Stimulated activated CD8-positive, alpha-beta memory T cell treated with anti-CD3 and anti-CD28 coated beads, Interleukin-12 subunit alpha, Interleukin-12 subunit beta, amount 100 ng/mL, for 24 hours (primary cell): ENCODE measurements around the gene TUBGCP2.

Experiments used
- DNase-seq: peaks from one replicate; pipeline ENCODE4 v3.0.0-alpha.2; 2020; ENCODE audit errors: extremely low read depth

Gene TUBGCP2, protein sequence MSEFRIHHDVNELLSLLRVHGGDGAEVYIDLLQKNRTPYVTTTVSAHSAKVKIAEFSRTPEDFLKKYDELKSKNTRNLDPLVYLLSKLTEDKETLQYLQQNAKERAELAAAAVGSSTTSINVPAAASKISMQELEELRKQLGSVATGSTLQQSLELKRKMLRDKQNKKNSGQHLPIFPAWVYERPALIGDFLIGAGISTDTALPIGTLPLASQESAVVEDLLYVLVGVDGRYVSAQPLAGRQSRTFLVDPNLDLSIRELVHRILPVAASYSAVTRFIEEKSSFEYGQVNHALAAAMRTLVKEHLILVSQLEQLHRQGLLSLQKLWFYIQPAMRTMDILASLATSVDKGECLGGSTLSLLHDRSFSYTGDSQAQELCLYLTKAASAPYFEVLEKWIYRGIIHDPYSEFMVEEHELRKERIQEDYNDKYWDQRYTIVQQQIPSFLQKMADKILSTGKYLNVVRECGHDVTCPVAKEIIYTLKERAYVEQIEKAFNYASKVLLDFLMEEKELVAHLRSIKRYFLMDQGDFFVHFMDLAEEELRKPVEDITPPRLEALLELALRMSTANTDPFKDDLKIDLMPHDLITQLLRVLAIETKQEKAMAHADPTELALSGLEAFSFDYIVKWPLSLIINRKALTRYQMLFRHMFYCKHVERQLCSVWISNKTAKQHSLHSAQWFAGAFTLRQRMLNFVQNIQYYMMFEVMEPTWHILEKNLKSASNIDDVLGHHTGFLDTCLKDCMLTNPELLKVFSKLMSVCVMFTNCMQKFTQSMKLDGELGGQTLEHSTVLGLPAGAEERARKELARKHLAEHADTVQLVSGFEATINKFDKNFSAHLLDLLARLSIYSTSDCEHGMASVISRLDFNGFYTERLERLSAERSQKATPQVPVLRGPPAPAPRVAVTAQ

DNA sequence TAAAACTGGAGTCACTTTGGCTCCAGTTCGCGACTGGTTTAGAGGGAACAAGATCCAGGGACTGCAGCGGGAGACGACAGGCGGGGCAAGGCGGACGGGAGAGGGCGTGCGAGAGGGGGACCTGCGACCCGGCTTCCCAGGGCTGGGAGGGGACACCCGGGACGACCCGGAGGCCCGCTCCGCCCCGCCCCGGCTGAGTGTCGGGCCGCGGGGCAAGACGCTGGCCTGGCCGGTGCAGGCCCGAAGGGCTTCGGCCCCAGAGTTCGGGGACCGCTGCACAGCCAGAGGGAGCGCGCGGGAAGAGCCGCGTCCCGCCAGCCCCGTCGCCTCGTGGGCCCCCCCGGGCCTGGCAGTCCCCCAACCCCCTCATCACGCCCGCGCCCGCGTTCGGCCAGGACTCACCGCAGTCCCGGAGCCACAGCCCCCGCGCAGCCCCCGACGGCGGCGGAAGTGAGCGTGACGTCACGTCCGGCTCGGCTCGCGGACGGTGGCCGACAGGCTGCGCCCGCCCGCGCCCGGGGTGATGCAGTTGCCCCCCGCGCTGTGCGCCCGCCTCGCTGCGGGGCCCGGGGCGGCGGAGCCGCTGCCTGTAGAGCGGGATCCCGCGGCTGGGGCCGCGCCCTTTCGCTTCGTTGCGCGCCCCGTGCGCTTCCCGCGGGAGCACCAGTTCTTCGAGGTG is at the start of gene TUBGCP2, which contains the start of gene ZNF511:
Gene TUBGCP2, minus strand, starts transcription at position 452 of the 679 bp plus-strand sequence. CDS start 5,931 bp downstream, outside the sequence.
Gene ZNF511, plus strand, starts transcription at position 494 of the 679 bp plus-strand sequence. Its CDS starts 30 bp downstream, at position 524.
- DNase-seq, result peak; percentile 70

DNA sequence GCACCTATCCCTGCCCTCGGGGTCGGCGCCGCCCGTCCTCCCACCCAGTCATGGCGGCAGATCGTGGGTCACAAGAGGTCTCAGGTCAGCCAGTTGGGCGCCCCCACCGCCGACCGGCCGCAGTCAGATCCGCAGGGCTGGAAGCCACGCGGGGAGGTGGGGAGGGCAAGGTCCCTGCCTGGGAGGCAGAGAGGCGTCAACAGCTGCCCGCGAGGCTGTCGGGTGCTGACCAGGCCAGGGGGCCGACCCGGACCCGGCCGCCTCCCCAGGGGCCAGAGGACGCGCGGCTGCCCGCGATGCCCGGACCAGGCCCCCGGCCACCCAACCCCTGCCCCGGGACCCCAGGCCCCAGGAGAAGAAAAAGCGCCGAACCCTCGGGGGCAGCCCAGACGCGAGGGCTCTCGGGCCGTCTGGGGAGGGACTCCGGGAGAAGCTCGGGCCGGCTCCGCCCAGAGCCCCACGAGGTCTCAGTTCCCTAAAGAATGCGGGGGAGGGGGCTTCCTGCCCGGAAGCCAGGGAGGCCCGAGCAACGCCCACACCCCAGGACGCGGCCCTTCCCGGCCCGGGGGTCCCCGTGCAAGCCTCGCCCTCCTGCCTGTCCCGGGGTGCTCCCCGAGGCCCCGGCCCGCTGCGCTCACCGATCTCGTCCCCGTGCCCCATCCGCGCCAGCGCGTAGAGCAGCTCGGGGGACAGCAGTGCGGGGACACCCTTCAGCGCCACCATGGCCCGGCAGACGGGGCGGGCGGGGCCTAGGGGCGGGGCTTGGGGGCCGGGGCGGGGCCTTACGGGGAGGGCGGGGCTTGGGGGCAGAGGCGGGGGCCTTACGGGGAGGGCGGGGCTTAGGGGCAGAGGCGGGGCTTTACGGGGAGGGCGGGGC is 48.9 kb upstream of the TUBGCP2 start, which contains the start of gene FUOM:
Gene FUOM, minus strand, starts transcription at position 735 of the 877 bp plus-strand sequence. Its CDS starts 12 bp downstream, at position 723.
- DNase-seq, result peak; percentile 40

DNA sequence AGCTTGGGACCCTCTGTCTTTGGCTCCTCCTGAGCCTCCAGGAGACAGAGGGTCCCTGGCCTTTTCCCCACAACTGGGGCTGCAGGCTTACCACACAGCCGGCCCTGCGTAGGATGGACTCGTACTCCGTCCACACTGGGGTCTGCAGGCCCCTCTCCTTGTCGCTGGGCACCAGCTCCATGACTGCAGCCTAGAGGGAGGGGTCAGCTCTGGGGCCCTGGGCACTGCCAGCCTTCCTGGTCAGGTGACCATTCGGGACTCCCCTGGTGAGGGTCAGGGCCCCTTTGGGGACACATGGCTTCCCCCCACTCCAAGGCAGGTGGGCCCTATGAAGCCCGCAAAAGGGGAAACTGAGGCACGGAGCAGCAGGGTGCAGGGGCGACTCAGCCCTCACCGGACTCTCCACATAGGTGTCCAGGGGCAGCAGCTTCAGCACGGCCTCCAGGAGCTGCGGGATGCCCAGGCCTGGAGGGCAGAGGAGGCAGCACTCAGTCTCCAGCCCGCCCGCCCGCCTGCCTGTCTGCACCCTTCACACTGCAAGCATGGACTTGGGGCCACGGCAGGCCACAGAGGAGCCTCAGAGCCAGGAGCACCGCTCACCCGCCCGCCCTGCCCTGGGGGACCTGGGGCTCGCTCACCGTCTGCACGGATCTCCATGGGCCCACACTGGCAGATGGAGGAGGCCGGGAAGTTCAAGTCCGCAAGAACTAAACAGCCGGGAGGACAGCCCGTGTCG is 48.0 kb upstream of the TUBGCP2 start:
- no peak for DNase-seq

DNA sequence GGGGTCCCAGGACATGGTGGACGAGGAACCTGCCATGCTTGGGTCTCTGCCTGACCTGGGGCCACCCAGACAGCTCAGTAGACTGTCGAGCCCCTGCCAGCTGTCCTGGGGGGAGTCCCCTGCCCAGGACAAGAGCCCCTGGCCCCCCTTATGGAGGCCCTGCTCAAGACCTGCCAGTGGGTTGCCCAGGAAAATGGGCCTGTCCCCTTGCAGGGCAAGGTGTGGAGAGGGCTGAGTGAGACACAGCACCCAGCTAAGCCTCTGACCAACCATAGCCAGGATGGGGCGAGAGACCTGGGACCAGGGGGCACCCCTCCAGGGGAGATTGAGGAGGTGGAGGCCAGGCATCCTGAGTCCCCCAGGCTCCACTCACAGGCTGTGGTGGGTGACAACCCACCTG is 47.3 kb upstream of the TUBGCP2 start:
- no peak for DNase-seq

DNA sequence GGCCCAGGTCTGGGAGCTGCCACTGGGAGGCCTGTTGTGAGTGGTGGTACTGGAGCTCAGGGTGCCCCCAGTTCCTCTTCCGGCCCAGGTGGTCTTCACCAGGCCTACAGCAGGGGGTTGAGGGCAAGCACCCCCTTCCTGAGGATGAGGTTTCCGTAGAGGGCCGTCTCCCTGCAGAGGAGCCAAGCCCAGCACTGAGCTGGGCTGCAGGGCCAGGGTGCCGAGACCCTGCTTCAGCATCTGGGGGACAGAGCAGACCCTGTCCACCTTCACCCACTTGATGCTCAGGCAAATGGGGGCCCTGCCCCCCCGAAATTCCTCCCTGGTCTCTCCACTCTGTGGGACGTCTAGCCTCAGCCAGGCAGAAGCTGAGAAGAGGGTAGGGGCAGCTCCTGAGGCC is 46.6 kb upstream of the TUBGCP2 start:
- no peak for DNase-seq

DNA sequence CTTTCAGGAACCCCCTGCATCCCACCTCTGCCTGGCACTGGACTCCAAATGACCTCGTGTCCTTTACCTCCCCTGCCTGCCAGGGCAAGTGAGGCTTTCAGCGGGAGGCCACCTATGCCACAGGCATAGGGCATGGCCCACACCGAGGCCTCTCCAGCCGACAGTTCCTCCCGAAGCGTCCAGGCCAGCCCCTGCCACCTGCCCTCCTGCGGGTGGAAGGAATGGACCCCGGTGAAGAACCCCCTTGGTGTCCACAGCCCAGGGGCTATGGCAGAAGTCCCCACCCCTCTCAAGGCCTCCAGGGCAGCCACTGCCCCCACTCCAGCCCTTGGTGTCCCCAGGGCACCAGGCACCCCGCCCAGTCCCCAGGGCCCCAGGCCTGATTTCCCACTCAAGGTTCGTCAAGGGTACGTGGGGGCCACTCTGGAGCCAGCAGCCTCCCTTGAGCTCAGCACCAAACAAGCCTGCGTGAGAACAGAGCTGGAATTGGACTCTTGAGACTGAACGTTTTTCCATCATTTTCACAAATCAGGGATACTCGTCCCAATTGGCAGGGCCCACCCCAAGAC is 46.1 kb upstream of the TUBGCP2 start:
- DNase-seq, result no peak

DNA sequence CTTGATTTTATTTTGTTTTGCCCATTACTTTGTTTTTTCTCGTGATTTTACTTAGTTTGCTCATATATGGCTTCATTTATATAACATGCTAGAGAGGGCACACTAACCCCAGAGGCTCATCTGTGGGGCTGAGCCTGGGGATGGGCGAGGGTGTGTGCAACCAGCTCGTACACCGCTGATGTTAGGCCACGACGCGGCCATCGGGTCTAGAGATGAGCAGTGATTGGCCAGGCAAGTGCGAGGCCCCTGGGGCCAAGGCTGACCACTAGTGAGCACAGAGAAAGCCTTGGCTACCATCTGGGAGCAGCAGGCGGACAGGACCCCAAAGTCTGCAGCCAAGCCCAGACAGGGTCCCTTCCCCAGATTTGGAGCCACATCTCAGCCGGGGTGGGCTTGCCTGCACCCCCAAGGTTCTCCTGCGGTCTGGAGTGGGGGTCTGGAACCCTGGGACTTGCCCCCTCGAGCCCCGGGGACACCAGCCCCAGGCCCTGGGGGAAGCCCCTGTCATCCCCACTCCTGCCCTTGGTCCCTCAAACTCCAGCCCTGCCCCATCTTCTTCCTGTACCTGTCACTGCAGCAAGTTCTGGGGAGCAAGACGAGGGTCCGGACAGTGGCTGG is 45.4 kb upstream of the TUBGCP2 start:
- DNase-seq, result no peak

DNA sequence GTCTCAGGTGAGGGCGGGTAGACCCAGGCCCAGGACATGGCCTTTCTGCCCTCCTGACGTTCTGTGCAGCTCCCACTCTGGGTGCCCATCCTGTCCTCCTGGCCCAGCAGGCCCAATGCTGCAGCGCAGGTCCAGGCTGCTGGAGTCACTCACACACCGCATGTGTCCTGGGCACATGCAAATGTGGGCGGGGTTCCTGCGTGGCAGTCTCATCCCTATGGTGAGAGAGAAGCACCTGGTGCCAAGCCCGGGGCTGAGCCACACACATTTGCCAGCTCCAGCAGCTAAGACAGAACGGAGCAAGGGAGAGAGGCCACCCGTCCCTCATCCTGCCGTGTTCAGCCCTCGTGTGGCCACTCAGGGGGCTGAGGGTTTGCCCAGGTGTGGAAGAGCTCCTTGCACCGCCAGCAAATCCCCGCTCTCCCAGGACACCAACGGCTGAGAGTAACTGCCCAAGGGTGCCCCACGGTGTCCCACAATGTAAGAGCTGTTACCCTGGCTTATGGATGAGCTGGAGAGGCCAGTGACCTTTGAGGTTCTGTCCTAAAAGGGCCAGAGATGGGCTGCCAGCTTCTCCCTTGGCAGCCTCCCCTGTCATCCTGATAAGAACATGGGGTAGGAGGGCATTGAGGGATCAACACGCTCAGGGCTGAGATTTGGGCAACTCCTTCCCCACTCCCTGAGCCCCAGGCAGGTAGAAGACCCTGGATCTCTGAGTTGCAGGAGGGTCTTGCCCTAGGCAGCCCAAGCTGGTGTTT is 44.7 kb upstream of the TUBGCP2 start:
- no peak for DNase-seq

DNA sequence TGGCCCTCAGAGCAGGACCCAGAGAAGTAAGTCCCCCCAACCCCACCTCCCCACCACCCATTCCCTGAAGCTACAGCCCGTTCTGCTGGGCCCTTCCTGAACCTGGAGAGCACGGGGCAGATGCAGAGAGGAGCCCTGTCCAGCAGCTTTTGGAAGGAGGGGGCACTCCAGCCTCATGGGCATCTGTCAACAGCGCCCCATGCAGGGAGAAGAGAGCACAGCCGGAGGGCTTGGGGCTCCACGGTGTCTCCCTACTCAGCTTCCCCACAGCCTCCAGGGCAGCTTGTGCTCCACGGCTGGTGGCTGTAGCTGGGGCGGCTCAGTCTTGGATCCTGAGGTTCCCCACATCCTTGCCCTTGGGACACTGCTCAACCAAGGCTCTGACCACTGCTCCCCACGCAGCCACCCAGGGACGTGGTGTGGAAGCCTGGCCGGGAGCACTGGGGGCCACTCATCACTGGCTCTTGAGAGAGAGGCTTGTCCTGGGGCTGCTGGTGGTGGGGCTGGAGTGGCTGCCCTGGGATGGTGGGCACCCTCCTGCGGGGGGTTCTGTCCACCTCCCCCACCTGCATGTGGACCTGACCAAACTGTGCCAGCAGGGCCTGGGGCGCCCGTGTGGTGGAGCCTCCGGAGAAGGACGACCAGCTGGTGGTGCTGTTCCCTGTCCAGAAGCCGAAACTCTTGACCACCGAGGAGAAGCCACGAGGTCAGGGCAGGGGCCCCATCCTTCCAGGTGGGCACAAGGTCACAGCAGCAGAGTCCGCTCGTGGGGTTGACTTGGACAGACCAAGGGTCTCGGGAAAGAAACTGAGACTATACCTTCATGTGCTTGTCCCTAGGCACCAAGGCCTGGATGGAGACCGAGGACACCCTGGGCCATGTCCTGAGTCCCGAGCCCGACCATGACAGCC is 43.0 kb upstream of the TUBGCP2 start:
- DNase-seq, result no peak

DNA sequence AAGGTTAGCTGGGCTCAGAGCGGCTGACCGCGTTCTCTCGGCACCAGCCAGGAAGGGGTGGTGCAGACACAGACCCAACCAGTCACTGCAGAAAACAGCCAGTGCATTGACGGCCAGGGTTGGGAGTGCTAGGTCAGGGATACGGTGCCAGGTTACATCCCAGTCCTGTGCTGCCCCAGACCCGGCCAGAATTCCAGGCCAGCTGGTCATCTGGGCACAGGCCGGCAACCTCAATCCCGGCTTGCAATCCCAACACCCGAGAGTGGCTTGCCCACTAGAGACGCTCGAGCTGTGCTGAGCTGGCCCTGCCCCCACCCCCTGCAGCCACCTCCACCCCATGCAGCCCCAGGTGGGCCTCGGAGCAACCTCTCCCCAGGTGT is 42.3 kb upstream of the TUBGCP2 start:
- DNase-seq, result no peak

DNA sequence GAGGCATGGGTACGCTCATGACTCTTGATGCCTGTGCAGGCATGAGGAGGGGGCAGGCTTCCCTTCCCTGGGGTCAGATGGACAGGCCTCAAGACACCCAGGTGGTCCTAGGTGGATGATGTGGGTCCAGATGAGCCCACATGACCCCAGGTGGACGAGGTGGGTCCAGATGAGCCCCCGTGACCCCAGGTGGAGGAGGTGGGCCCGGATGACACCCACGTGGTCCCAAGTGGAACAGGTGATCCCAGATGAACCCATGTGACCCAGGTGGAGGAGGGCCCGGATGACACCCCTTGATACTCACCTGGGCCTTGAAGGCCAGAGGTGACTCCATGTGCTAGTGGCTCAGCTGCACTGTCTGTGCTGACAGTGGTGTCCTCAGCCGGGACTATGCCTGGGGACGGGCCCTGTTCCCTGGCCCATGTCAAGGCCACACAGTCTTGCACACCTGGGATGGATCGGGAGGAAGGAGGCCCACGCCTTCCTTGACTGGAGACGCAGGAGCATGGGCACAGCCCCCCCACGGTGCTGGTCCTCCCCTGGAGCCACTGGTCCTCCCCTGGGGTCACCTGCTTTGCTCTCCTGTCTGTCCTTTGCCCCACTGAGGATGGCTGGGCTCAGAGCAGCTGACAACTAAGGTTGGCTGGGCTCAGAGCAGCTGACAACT is 41.7 kb upstream of the TUBGCP2 start:
- no peak for DNase-seq

DNA sequence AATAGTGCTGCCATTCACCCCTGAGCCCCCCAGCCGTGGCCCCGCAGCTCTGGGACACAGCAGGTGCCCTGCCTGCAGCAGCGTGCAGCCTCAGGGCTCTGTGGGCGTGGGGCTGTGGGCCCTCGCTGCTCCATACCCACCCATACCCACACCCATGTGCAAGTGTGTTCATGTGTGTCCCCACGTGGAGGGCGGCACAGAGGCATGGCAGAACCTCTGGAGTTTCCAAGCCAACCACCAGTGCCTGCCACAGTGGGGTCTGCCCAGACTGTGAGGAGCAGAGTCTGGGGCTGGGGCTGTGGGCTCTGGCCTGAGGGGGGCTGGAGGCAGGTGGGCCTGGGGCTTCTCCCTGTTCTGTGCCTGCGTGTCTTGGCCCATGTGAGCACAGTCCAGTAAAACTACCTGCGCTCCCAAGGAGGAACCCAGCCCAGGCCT is 40.9 kb upstream of the TUBGCP2 start:
- no peak for DNase-seq

DNA sequence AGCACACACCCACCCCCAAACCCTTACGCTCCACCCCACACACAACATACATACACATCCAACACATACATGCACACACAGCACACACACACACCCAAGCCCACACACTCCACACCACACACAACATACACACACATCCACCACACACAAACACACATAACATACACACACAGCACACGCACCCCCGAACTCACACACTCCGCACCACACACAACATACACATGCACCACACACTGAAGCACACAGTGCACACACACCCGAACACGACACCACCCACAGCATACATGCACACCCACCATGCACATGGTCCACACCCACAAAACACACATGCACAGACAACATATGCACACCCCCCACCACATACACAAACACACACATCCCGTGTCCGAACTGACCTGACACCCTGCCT is 40.5 kb upstream of the TUBGCP2 start:
- DNase-seq, result no peak

DNA sequence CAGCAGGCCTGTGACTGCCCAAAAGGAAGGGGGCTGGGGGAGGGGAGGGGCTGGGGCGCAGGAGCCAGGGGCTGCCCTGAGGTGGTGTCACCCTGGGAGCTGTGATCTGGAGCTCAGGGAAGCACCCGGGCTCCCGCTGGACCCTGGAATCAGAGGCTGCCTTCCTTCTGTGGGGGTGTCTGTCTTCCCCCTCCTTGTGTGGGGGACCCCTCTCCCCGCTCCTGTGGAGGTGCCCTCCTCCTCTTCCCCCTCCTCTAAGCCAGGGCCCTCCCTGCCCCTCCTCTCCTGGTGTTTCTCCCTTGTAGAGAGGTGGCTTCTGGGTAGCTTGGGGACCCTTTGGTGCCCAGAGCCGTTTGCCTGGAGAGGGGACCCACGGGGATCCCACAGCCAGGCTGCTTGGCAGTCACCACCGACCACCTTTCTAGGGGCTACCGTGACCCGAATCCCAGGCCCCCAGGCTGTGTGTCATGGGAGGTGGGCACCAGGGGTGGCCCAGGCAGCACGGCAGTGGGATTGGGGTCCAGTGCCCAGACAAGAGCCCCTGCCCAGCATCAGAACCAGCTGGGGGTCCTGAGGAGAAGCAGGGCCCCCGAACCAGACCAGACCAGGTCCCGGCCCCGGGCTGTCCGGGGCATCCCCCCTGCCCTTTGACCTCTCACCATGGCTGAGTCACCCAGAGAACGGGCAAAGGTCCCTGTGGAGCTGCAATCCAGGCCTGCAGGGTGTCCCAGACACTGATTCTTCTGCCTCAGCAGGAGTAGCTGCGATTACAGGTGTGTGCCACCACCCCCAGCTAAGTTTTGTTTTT is 39.2 kb upstream of the TUBGCP2 start:
- no peak for DNase-seq

DNA sequence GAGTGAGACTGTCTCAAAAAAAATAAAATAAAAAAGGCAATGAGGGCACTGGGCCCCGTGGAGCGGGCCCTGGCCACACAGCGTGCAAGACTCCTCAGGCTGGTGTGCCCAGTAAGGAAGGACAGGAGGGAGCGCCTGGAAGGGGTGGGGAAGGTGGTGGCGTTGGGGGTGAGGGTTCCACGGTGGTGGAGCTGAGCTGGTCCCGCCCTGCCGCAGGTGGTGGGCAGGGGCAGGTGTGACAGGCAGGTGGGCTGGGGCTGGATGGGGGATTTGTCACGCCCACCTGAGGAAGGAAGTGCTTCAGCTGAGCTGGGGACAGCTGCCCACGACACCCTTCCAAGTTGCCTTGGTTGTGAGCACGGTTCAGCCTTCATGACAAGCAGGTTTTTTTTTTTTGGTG is 37.7 kb upstream of the TUBGCP2 start:
- DNase-seq, result no peak

DNA sequence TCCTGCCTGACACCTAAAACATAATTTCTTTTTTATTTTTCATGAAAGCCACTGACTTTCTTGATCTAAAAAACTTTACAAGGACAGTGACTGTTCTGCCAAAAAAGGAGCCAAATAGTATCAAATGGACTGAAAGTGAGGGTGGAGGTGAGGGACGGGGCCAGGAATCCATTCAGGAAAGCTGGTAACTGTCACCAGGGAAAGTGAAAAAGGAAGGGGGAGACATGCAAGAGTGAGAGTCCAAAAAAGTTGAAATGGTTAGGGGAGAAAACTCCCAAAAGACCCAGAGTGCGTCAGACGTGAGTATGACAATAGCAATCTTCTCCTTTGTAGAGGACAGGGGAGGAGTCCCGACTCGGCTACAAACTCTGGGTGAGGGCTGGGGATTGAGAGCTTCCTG is 35.6 kb upstream of the TUBGCP2 start:
- DNase-seq, result no peak
